Measurements from ENCODE around the gene CORO1C. TPM values are rescaled to one million over a fixed set of nuclear protein-coding genes. Genes with fewer than 3 reads are reported as not detected.

CORO1C gene
- total and polyA plus RNA-seq, 2 experiments from 2014 or later: 170 to 403 TPM

DNA sequence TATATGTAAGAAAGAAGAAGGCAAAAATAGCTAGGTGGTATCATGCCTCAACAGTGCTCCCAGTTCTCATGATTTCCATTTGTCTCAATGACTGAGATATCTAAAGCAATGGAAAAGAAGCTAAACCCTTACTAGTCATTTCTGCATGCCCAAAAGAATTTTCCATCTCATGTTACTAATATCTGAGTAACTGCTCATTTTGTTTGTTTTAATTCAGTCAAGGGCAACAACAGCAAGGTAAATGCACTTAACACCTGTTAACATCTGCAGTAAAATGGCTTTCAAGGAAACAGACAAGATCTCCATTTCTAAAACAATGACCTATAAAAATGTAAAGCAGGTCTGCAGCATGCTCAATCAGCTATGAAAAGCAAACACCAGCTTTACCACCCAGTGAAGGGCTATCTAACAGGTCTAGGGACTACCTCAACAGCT, 78.2 kb downstream of the CORO1C start:
- Histone ChIP-seq H3K4me3 (no peak overlapping the region), H3K9ac (peak overlapping the region; percentile 8; the same call in 1 of the 2 replicates), H2AFZ (no peak overlapping the region), H3K9me3 (ENCODE audit: low read depth) (no peaks in the 10 kb centered on the region), H3F3A (ENCODE audit: insufficient read depth) (peaks cover 60% of the 10 kb centered on the region), H3K27ac (peak overlapping the region; percentile 41), H4K20me1 (ENCODE audit: insufficient read depth) (no peaks in the 10 kb centered on the region), H3K9me2 (ENCODE audit: insufficient read depth) (no peaks in the 10 kb centered on the region), H3K36me3 (ENCODE audit: low read depth) (peaks cover 61% of the 10 kb centered on the region), H3K27me3 (replicated peaks; ENCODE audit: insufficient read depth) (no peaks in the 10 kb centered on the region), H3K4me1 (ENCODE audit: insufficient read depth) (peaks cover 36% of the 10 kb centered on the region), H3K79me2 (ENCODE audit: insufficient read depth) (peaks cover 75% of the 10 kb centered on the region), H3K4me2 (ENCODE audit: unreplicated experiment) (no peak overlapping the region)
- no peak for TF ChIP-seq EZH2 (IDR thresholded peaks at IDR 0.05; ENCODE audit: insufficient read depth, poor library complexity, severe bottlenecking)
- no peak for TF ChIP-seq EZH2phosphoT487 (IDR thresholded peaks at IDR 0.05; ENCODE audit: insufficient read depth, low read depth)
- in situ Hi-C loops (cut with MboI): no loop called here
- peak; percentile 39 for DNase-seq

GRCh38 chr12:108650083-108650482, 81.2 kb downstream of the CORO1C start:
- H3K36me3 ChIP-seq (ENCODE audit: low read depth): peaks cover 74% of the 10 kb centered on the region
- 74% methylated on average over 2 of the region's 2 CpGs for WGBS, 2 experiments (ENCODE audit: low coverage in 1 of 2, low lambda C conversion rate in 2 of 2, missing lambda C conversion rate in 2 of 2)
- H3K79me2 ChIP-seq (ENCODE audit: insufficient read depth): peaks cover 80% of the 10 kb centered on the region
- DNase-seq: no peak
- no peak overlapping the region for H2AFZ ChIP-seq
- H3K4me3 ChIP-seq: no peak overlapping the region
- H3K9me2 ChIP-seq (ENCODE audit: insufficient read depth): no peaks in the 10 kb centered on the region
- H3K4me2 ChIP-seq (ENCODE audit: unreplicated experiment): peak overlapping the region; percentile 40
- no peaks in the 10 kb centered on the region for H4K20me1 ChIP-seq (ENCODE audit: insufficient read depth)
- TF ChIP-seq EZH2 (IDR thresholded peaks at IDR 0.05; ENCODE audit: insufficient read depth, poor library complexity, severe bottlenecking): no peak
- TF ChIP-seq EZH2phosphoT487 (IDR thresholded peaks at IDR 0.05; ENCODE audit: insufficient read depth, low read depth): no peak
- peaks cover 54% of the 10 kb centered on the region for H3K4me1 ChIP-seq (ENCODE audit: insufficient read depth)
- in situ Hi-C loops (cut with MboI): no loop called here
- peaks cover 87% of the 10 kb centered on the region for H3F3A ChIP-seq (ENCODE audit: insufficient read depth)
- H3K27ac ChIP-seq: peak overlapping the region; percentile 92
- H3K9ac ChIP-seq: peak overlapping the region; percentile 71
- H3K9me3 ChIP-seq (ENCODE audit: low read depth): no peaks in the 10 kb centered on the region
- no peaks in the 10 kb centered on the region for H3K27me3 ChIP-seq (replicated peaks; ENCODE audit: insufficient read depth)

DNA sequence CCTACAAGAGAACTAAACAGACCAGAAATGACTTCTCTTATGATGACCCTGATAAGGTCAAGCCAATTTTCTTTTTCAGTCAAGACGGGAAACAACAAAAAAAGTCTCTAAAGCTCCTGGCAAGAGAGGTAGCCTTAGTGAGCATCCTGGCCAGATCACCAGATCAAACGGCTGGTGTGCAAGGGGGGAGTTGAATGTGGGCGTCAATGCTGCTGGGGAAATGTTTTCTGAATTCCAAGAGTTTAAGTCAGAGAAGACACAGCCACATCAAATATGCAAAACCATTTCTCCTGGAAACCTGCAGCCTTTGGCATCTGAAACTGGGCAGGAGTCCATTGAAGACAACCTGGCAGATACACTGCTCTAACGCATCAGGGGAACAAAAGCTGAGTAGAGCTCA, 81.6 kb downstream of the CORO1C start:
- Histone ChIP-seq H4K20me1 (ENCODE audit: insufficient read depth) (no peaks in the 10 kb centered on the region), H3K79me2 (ENCODE audit: insufficient read depth) (peaks cover 80% of the 10 kb centered on the region), H3K9ac (peak overlapping the region; percentile 71), H3F3A (ENCODE audit: insufficient read depth) (peaks cover 91% of the 10 kb centered on the region), H3K4me3 (peak overlapping the region; percentile 22; the same call in 1 of the 2 replicates), H3K27ac (peak overlapping the region; percentile 92), H3K9me3 (ENCODE audit: low read depth) (no peaks in the 10 kb centered on the region), H3K27me3 (replicated peaks; ENCODE audit: insufficient read depth) (no peaks in the 10 kb centered on the region), H3K36me3 (ENCODE audit: low read depth) (peaks cover 75% of the 10 kb centered on the region), H2AFZ (no peak overlapping the region), H3K9me2 (ENCODE audit: insufficient read depth) (no peaks in the 10 kb centered on the region), H3K4me2 (ENCODE audit: unreplicated experiment) (peak overlapping the region; percentile 40), H3K4me1 (ENCODE audit: insufficient read depth) (peaks cover 58% of the 10 kb centered on the region)
- in situ Hi-C loops (cut with MboI): no loop called here
- peak; percentile 91 for DNase-seq
- TF ChIP-seq EZH2phosphoT487 (IDR thresholded peaks at IDR 0.05; ENCODE audit: insufficient read depth, low read depth) (no peak), EZH2 (IDR thresholded peaks at IDR 0.05; ENCODE audit: insufficient read depth, poor library complexity, severe bottlenecking) (no peak)
- WGBS, 2 experiments (ENCODE audit: low coverage in 1 of 2, low lambda C conversion rate in 2 of 2, missing lambda C conversion rate in 2 of 2): 2 to 4% methylated on average over 4 of the region's 4 CpGs

DNA sequence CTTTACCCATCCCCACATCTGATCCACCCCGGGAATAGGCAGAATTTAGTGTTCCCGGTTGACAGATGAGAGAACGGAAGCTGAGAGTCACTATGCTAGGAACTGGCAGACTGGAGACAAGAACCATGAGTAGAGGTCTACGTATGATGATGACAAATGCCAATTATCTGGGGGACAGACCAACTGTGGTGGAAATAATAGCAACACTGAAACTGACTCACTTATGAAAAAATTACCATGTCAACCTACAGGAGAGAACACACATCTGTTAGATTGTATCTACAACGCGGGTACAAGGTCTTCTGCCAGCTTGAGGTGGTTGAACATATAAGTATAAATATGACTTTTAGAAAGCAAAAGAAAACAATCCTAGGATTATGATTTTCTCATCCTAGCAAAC, 82.2 kb downstream of the CORO1C start:
- TF ChIP-seq EZH2 (IDR thresholded peaks at IDR 0.05; ENCODE audit: insufficient read depth, poor library complexity, severe bottlenecking) (no peak), EZH2phosphoT487 (IDR thresholded peaks at IDR 0.05; ENCODE audit: insufficient read depth, low read depth) (no peak)
- H3K4me3 ChIP-seq: peak overlapping the region; percentile 22
- H3K27me3 ChIP-seq (replicated peaks; ENCODE audit: insufficient read depth): no peaks in the 10 kb centered on the region
- H3F3A ChIP-seq (ENCODE audit: insufficient read depth): peaks cover 95% of the 10 kb centered on the region
- 2 to 7% methylated on average over 6 of the region's 6 CpGs for WGBS, 2 experiments (ENCODE audit: low coverage in 1 of 2, low lambda C conversion rate in 2 of 2, missing lambda C conversion rate in 2 of 2)
- peaks cover 78% of the 10 kb centered on the region for H3K36me3 ChIP-seq (ENCODE audit: low read depth)
- no peaks in the 10 kb centered on the region for H3K9me3 ChIP-seq (ENCODE audit: low read depth)
- H3K4me1 ChIP-seq (ENCODE audit: insufficient read depth): peaks cover 63% of the 10 kb centered on the region
- H4K20me1 ChIP-seq (ENCODE audit: insufficient read depth): no peaks in the 10 kb centered on the region
- H2AFZ ChIP-seq: no peak overlapping the region
- in situ Hi-C loops (cut with MboI): no loop called here
- H3K4me2 ChIP-seq (ENCODE audit: unreplicated experiment): peak overlapping the region; percentile 62
- peaks cover 80% of the 10 kb centered on the region for H3K79me2 ChIP-seq (ENCODE audit: insufficient read depth)
- DNase-seq: peak; percentile 92
- peak overlapping the region; percentile 92 for H3K27ac ChIP-seq
- H3K9ac ChIP-seq: peak overlapping the region; percentile 71
- H3K9me2 ChIP-seq (ENCODE audit: insufficient read depth): no peaks in the 10 kb centered on the region

GRCh38 chr12:108648371-108648770, 82.9 kb downstream of the CORO1C start:
- WGBS, 2 experiments (ENCODE audit: low coverage in 1 of 2, low lambda C conversion rate in 2 of 2, missing lambda C conversion rate in 2 of 2): 86 to 88% methylated on average over 9 of the region's 9 CpGs
- Histone ChIP-seq H3K9me2 (ENCODE audit: insufficient read depth) (no peaks in the 10 kb centered on the region), H3K36me3 (ENCODE audit: low read depth) (peaks cover 78% of the 10 kb centered on the region), H4K20me1 (ENCODE audit: insufficient read depth) (no peaks in the 10 kb centered on the region), H3K27ac (peak overlapping the region; percentile 92), H3K9ac (peak overlapping the region; percentile 71), H3K79me2 (ENCODE audit: insufficient read depth) (peaks cover 80% of the 10 kb centered on the region), H3K4me1 (ENCODE audit: insufficient read depth) (peaks cover 71% of the 10 kb centered on the region), H2AFZ (no peak overlapping the region), H3K4me2 (ENCODE audit: unreplicated experiment) (peak overlapping the region; percentile 62), H3K4me3 (0 out of 2 replicates have a peak overlapping the region, but pooled peaks have one; percentile 9), H3K9me3 (ENCODE audit: low read depth) (no peaks in the 10 kb centered on the region), H3K27me3 (replicated peaks; ENCODE audit: insufficient read depth) (no peaks in the 10 kb centered on the region), H3F3A (ENCODE audit: insufficient read depth) (peaks cover 91% of the 10 kb centered on the region)
- no peak for TF ChIP-seq EZH2 (IDR thresholded peaks at IDR 0.05; ENCODE audit: insufficient read depth, poor library complexity, severe bottlenecking)
- TF ChIP-seq EZH2phosphoT487 (IDR thresholded peaks at IDR 0.05; ENCODE audit: insufficient read depth, low read depth): no peak
- DNase-seq: no peak
- in situ Hi-C loops (cut with MboI): no loop called here
